CD8-positive, alpha-beta memory T cell (primary cell): Measurements from ENCODE around the gene ARSB. TPM values are rescaled to one million over a fixed set of nuclear protein-coding genes. Genes with fewer than 3 reads are reported as not detected.
"Not testable (repeated sequence)": the region's sequence is repeated elsewhere in the genome, so short reads cannot be mapped to it uniquely, and the experiment has no call there.

ENCODE experiments used
- CTCF ChIA-PET: fragments of 350-600 bp; sonication (Branson Sonifier 250); formaldehyde crosslinking; loops from one replicate; lab custom pipeline; 2021; ENCODE audit warnings: antibody characterized with exemption; lab: Charles Lee
- POLR2A ChIA-PET: fragments of 350-600 bp; sonication (Branson Sonifier 250); formaldehyde crosslinking; loops from one replicate; lab custom pipeline; 2021; ENCODE audit warnings: antibody characterized with exemption; lab: Charles Lee
- DNase-seq, 5 donors: peaks; one replicate each; pipeline versions ENCODE4 v3.0.0 to v3.0.0-alpha.2; 2020 to 2022; ENCODE audit warnings: mixed read lengths in 1 of 5
- H3K27ac ChIP-seq: one replicate; pipeline ENCODE4 v1.7.0; 2013; ENCODE audit warnings: low read depth, mild to moderate bottlenecking, low read length, moderate library complexity
- H3K27me3 ChIP-seq: 2 replicates; pipeline ENCODE4 v1.7.0; 2013; ENCODE audit warnings: low read length, mild to moderate bottlenecking; ENCODE audit not compliant: insufficient read depth, poor library complexity, severe bottlenecking
- H3K36me3 ChIP-seq: 2 replicates; pipeline ENCODE4 v1.7.0; 2013; ENCODE audit warnings: mild to moderate bottlenecking, low read length, moderate library complexity; ENCODE audit not compliant: insufficient read depth
- H3K4me1 ChIP-seq: 2 replicates; pipeline ENCODE4 v1.7.0; 2013; ENCODE audit warnings: mild to moderate bottlenecking, low read length, moderate library complexity; ENCODE audit not compliant: insufficient read depth
- H3K4me3 ChIP-seq: 2 replicates; pipeline ENCODE4 v1.7.0; 2013; ENCODE audit warnings: mild to moderate bottlenecking, low read length
- H3K9me3 ChIP-seq: 2 replicates; pipeline ENCODE4 v1.7.0; 2013; ENCODE audit warnings: mild to moderate bottlenecking, low read length
- H3K27ac Mint-ChIP-seq, 8 donors: one replicate each; pipeline ENCODE4 v1.8.0; 2020 to 2021; ENCODE audit warnings: mixed read lengths in 8 of 8, mild to moderate bottlenecking in 6 of 8, inconsistent platforms in 3 of 8, moderate library complexity in 3 of 8
- H3K27me3 Mint-ChIP-seq, 2 donors: one replicate each; pipeline ENCODE4 v1.8.0; 2020 to 2021; ENCODE audit warnings: mixed read lengths in 2 of 2, mild to moderate bottlenecking in 1 of 2, moderate library complexity in 1 of 2
- H3K36me3 Mint-ChIP-seq, 3 donors: one replicate each; pipeline ENCODE4 v1.8.0; 2020 to 2021; ENCODE audit warnings: mixed read lengths in 3 of 3, inconsistent platforms in 1 of 3, mild to moderate bottlenecking in 1 of 3
- H3K4me1 Mint-ChIP-seq, 3 donors: one replicate each; pipeline ENCODE4 v1.8.0; 2020 to 2021; ENCODE audit warnings: mixed read lengths in 3 of 3, inconsistent platforms in 1 of 3, mild to moderate bottlenecking in 1 of 3
- H3K4me3 Mint-ChIP-seq, 7 donors: one replicate each; pipeline ENCODE4 v1.8.0; 2020 to 2021; ENCODE audit warnings: mixed read lengths in 7 of 7, mild to moderate bottlenecking in 6 of 7, moderate library complexity in 4 of 7, inconsistent platforms in 2 of 7
- H3K9me3 Mint-ChIP-seq, 5 donors: one replicate each; pipeline ENCODE4 v1.8.0; 2020 to 2022; ENCODE audit warnings: mixed read lengths in 5 of 5, mild to moderate bottlenecking in 3 of 5, moderate library complexity in 2 of 5, inconsistent platforms in 1 of 5
- polyA plus RNA-seq: library from polyadenylated mRNA; unstranded; fragments of 300-500 nt; fragmentation: Illumina TruSeq; gene quantifications from one replicate; pipeline ENCODE4 v1.2.3, GENCODE V29; 2021
- total RNA-seq, 2 experiments: library from RNA; stranded (reverse); gene quantifications; one replicate each; pipeline ENCODE4 v1.2.3, GENCODE V29; 2021

ARSB gene
- total and polyA plus RNA-seq, 3 experiments from 2014 or later: 5.1 to 19.9 (median 19.6) TPM

DNA sequence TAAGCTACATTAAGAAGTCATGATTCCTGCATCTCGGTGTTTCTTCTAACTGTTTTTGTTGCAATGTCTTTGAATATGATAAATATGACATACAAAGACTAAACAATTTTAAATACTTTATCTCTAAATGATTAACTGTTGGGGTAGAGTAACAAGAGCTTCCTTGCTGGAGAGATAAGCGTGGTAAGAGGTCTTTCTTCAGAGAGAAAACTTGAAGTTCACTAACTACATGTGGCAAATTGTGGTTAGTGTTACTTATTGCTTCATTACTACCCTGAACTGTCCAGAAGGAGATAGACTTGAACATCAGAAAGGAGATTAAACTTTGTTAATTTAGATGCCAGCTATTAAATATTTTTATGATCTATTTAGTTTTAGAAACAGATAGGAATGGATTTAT lies 7.0 kb upstream of the ARSB start:
- no peak overlapping the region for H3K27ac Mint-ChIP-seq
- Histone ChIP-seq H3K4me1 (peaks cover 8% of the 10 kb centered on the region), H3K27me3 (no peaks in the 10 kb centered on the region), H3K4me3 (no peak overlapping the region), H3K9me3 (no peaks in the 10 kb centered on the region), H3K27ac (no peak overlapping the region), H3K36me3 (no peaks in the 10 kb centered on the region)
- no peak overlapping the region for H3K4me3 Mint-ChIP-seq
- POLR2A ChIA-PET: no interaction called here
- peaks cover 3 to 6% (median 5%) of the 10 kb centered on the region in 3 donors for H3K4me1 Mint-ChIP-seq
- no peaks in the 10 kb centered on the region for H3K9me3 Mint-ChIP-seq
- H3K36me3 Mint-ChIP-seq: no peaks in the 10 kb centered on the region
- CTCF ChIA-PET: interaction anchor here (1.4 kb wide), 1 partner anchor 11 kb away, joined by 3 read pairs; no protein-coding TSS in a partner anchor
- DNase-seq: no peak
- no peaks in the 10 kb centered on the region for H3K27me3 Mint-ChIP-seq

DNA sequence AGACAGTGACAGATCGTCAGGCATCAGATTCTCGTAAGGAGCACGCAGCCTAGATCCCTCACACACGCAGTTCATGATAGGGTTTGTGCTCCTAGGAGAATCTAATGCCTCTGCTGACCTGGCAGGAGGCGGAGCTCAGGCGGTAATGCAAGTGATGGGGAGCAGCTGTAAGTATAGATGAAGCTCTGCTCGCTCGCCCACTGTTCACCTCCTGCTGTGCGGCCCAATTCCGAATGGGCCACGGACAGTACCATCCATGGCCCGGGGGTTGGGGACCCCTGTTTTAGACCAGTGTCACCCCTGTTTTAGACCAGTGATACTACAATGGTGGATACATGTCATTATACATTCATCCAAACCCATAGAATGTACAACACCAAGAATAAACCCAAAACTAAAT lies 4.0 kb upstream of the ARSB start:
- Mint-ChIP-seq H3K4me3 (no peak overlapping the region), H3K27me3 (no peaks in the 10 kb centered on the region), H3K27ac (no peak overlapping the region), H3K9me3 (no peaks in the 10 kb centered on the region), H3K4me1 (peaks cover 14 to 24% (median 23%) of the 10 kb centered on the region in 3 donors), H3K36me3 (peaks cover 0 to 7% (median 0%) of the 10 kb centered on the region in 3 donors)
- Histone ChIP-seq H3K27me3 (no peaks in the 10 kb centered on the region), H3K9me3 (no peaks in the 10 kb centered on the region), H3K36me3 (no peaks in the 10 kb centered on the region), H3K27ac (no peak overlapping the region), H3K4me1 (peaks cover 12% of the 10 kb centered on the region), H3K4me3 (no peak overlapping the region)
- ChIA-PET CTCF (no interaction called here), POLR2A (interaction anchor here (0.6 kb wide), 1 partner anchor 1007 kb away, joined by 3 read pairs; no protein-coding TSS in a partner anchor)
- no peak for DNase-seq

DNA sequence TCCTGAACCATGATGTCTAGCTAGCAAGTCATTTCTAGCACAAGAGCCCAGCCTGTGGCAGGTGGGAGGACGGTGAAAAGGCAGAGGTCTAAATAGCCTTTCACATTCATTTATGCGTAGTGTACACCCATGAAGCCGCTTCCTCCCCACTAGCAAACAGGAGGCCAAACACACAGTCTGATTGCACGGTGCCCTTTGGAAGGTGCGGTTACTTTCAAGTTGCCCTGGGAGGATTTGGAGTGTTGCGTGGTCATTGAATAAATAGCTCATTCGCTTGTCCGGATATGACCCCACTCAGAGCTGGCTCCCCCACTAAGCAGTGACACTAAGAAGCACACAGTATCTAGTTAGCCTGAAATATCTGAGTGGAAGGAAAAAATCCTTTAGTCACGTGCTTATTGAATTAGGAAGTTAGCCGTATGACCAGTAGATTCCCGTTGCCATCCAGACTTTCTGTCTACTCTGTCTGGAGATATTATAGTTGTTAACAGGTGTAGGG lies 664 bp upstream of the ARSB start:
- peaks cover 4% of the 10 kb centered on the region for H3K4me1 ChIP-seq
- DNase-seq: peak in 4 of 5 donors; percentile 3 to 61 (median 22)
- Mint-ChIP-seq H3K27ac (peak overlapping the region; percentile 91 to 97 (median 95)), H3K27me3 (no peaks in the 10 kb centered on the region), H3K9me3 (no peaks in the 10 kb centered on the region), H3K4me1 (peaks cover 21 to 35% (median 27%) of the 10 kb centered on the region in 3 donors), H3K36me3 (peaks cover 0 to 7% (median 0%) of the 10 kb centered on the region in 3 donors), H3K4me3 (peak overlapping the region; percentile 89 to 95 (median 92))
- H3K27ac ChIP-seq: peak overlapping the region; percentile 72
- no peaks in the 10 kb centered on the region for H3K9me3 ChIP-seq
- peak overlapping the region; percentile 9 for H3K4me3 ChIP-seq
- POLR2A ChIA-PET: interaction anchor here (0.6 to 2.0 kb wide), 6 partner anchors 45 to 1494 kb away, joined by 3 to 6 read pairs (median 4); partner anchors contain the start of gene HOMER1
- H3K27me3 ChIP-seq: no peaks in the 10 kb centered on the region
- no peaks in the 10 kb centered on the region for H3K36me3 ChIP-seq
- CTCF ChIA-PET: interaction anchor here (1.2 to 3.4 kb wide), 3 partner anchors 12 to 147 kb away, joined by 3 to 14 read pairs (median 4); no protein-coding TSS in a partner anchor

DNA sequence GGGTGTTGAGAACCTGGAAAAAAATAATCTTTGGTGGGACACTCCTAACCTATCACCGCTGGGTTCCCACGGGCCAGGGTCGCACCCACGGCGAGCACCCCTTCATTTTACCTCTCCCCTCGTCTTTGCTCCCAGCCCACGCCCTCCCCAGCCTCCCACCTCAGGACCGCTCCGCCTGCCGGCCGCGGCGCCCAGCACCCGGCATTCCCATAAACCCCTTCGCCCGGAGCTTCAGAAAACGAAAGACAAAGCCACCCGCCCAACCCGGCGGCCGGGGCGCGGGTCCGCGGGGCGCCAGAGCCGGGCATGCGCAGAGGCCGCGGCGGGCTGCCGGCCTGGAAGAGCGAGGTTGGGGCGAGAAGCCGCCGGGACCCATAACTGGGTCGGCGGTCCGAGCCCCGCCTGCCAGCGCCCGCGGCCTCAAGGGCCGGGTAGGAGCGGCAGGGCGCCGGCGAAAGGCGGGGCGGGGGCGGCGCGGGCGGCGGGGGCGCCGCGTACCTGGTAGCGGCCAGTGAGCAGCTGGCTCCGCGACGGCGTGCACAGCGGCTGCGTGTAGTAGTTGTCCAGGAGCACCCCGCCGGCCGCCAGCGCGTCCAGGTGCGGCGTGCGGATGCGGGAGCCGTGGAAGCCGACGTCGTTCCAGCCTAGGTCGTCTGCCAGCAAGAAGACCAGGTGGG lies 533 bp downstream of the ARSB start:
- H3K9me3 Mint-ChIP-seq: no peaks in the 10 kb centered on the region
- H3K36me3 Mint-ChIP-seq: peaks cover 0 to 7% (median 0%) of the 10 kb centered on the region in 3 donors
- peaks cover 21 to 35% (median 27%) of the 10 kb centered on the region in 3 donors for H3K4me1 Mint-ChIP-seq
- Histone ChIP-seq H3K36me3 (no peaks in the 10 kb centered on the region), H3K9me3 (no peaks in the 10 kb centered on the region), H3K4me3 (peak overlapping the region; percentile 76), H3K27ac (peak overlapping the region; percentile 72), H3K27me3 (no peaks in the 10 kb centered on the region), H3K4me1 (peaks cover 4% of the 10 kb centered on the region)
- H3K27me3 Mint-ChIP-seq: no peaks in the 10 kb centered on the region
- ChIA-PET POLR2A (interaction anchor here (0.7 to 2.0 kb wide), 8 partner anchors 9 to 1493 kb away, joined by 3 to 6 read pairs (median 4); partner anchors contain the start of genes JMY and SCAMP1), CTCF (interaction anchor here (0.7 to 3.4 kb wide), 9 partner anchors 9 to 690 kb away, joined by 3 to 14 read pairs (median 4); partner anchors contain the start of gene AP3B1)
- peak overlapping the region; percentile 87 to 99 (median 90) for H3K27ac Mint-ChIP-seq
- peak; percentile 69 to 84 (median 78) for DNase-seq
- H3K4me3 Mint-ChIP-seq: peak overlapping the region; percentile 84 to 95 (median 92)

DNA sequence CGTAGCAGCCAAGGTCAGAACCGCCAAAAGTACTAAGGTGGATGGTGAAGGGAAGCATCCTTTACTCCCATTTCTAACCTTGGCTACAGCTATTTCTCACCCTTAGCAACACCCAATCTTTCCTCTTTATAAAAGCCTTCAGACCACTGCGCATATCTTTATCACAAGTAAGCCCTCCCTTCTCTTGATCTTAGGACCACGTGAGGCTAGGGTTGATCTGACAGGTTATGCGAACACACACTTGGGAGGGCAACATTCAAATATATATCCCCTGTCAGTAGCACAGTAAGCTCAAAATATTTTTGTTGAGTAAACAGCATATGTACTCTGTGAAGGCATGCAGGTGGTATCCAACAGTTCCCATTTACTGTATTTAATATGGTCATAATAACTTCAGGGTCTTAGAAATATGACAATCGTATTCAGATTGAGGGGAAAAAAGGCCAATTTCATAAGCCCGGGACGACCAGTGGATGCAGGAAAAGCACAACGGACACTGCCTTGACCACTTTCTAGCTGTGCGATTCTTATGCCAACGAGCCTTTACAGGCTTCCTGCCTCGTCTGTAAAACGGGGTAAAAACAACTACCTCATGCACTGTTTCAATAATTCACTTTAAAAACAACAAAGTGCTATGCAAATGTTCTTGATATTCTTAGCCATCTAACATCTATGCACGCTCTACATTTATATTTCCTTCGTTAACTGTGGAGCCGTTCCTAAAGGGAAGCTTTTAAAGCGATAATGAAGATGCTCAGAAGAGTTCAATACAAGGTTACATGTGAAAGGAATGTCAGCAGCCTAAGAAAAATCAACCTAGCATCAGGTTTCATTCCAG lies 1.3 kb downstream of the ARSB start:
- H3K36me3 ChIP-seq: no peaks in the 10 kb centered on the region
- H3K27me3 ChIP-seq: no peaks in the 10 kb centered on the region
- POLR2A ChIA-PET: interaction anchor here (0.7 to 1.4 kb wide), 5 partner anchors 8 to 1491 kb away, joined by 3 to 5 read pairs (median 3); partner anchors contain the start of genes JMY and SCAMP1
- H3K27ac ChIP-seq: peak overlapping the region; percentile 72
- Mint-ChIP-seq H3K4me3 (peak overlapping the region; percentile 84 to 95 (median 92)), H3K36me3 (peaks cover 0 to 7% (median 0%) of the 10 kb centered on the region in 3 donors), H3K27me3 (no peaks in the 10 kb centered on the region), H3K27ac (peak overlapping the region; percentile 85 to 99 (median 90)), H3K9me3 (no peaks in the 10 kb centered on the region), H3K4me1 (peaks cover 21 to 35% (median 27%) of the 10 kb centered on the region in 3 donors)
- peaks cover 4% of the 10 kb centered on the region for H3K4me1 ChIP-seq
- CTCF ChIA-PET: interaction anchor here (0.7 to 3.4 kb wide), 8 partner anchors 8 to 690 kb away, joined by 3 to 14 read pairs (median 4); partner anchors contain the start of gene AP3B1
- peak overlapping the region; percentile 76 for H3K4me3 ChIP-seq
- no peak for DNase-seq
- H3K9me3 ChIP-seq: no peaks in the 10 kb centered on the region

DNA sequence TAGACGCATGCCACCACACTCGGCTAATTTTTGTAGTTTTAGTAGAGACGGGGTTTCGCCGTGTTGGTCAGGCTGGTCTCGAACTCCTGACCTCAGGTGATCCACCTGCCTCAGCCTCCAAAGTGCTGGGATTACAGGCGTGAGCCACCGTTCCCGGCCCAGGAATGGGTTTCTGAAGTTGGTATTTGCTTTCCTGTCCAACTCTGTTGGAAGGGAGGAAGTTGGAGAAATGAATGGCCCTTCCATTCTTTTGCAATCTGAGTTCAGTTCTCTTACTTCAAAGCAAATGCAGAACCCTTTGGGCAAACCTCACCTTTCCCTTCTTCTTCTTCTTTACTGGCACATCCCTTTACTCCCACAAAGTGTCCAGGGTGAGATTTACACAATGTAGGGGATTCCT lies 1.9 kb downstream of the ARSB start:
- H3K4me3 ChIP-seq, H3K27me3 Mint-ChIP-seq, H3K9me3 Mint-ChIP-seq, H3K27ac ChIP-seq, DNase-seq, H3K36me3 Mint-ChIP-seq, H3K9me3 ChIP-seq, H3K27me3 ChIP-seq, H3K4me1 ChIP-seq, POLR2A ChIA-PET, H3K36me3 ChIP-seq: not testable (repeated sequence)
- Mint-ChIP-seq H3K4me3 (peak overlapping the region in 6 of 7 donors; percentile 84 to 95 (median 92)), H3K4me1 (peaks cover 21 to 35% (median 27%) of the 10 kb centered on the region in 3 donors), H3K27ac (peak overlapping the region; percentile 85 to 99 (median 90))
- CTCF ChIA-PET: interaction anchor here (0.7 to 3.4 kb wide), 3 partner anchors 11 to 482 kb away, joined by 3 to 14 read pairs (median 4); no protein-coding TSS in a partner anchor

DNA sequence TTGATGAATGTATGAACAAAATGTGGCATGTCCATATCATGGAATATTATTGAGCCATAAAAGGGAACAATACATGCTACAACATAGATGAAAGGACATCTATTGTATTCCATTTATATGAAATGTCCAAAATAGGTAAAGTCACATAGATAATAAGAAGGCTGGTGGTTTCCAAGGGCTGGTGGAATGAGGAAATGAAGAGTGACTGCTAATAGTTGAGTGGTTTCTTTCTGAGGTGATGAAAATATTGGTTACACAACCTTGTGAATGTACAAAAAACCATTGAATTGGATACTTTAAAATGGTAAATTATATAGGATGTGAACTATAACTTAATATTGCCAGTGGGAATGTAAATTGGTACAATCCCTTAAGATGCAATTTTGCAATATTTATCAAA lies 5.2 kb downstream of the ARSB start:
- Histone ChIP-seq H3K4me3 (no peak overlapping the region), H3K4me1 (no peaks in the 10 kb centered on the region), H3K27ac (no peak overlapping the region), H3K9me3 (no peaks in the 10 kb centered on the region), H3K27me3 (no peaks in the 10 kb centered on the region), H3K36me3 (no peaks in the 10 kb centered on the region)
- CTCF ChIA-PET: interaction anchor here (1.9 kb wide), 1 partner anchor 8 kb away, joined by 4 read pairs; no protein-coding TSS in a partner anchor
- Mint-ChIP-seq H3K4me3 (no peak overlapping the region), H3K27me3 (no peaks in the 10 kb centered on the region), H3K4me1 (peaks cover 13 to 19% (median 16%) of the 10 kb centered on the region in 3 donors), H3K27ac (peak overlapping the region in 1 of 8 donors; percentile 51), H3K36me3 (peaks cover 0 to 4% (median 0%) of the 10 kb centered on the region in 3 donors), H3K9me3 (no peaks in the 10 kb centered on the region)
- no peak for DNase-seq
- POLR2A ChIA-PET: no interaction called here
